IPS-15b (cell line): ENCODE measurements around the gene LAMC1.
"Not testable (repeated sequence)": the region's sequence is repeated elsewhere in the genome, so short reads cannot be mapped to it uniquely, and the experiment has no call there.

Source experiments
- H3K27me3 ChIP-seq: one replicate; pipeline ENCODE4 v1.6.1; 2013; ENCODE audit warnings: low read length; ENCODE audit not compliant: control insufficient read depth, insufficient read depth
- H3K36me3 ChIP-seq: one replicate; pipeline ENCODE4 v1.6.1; 2013; ENCODE audit warnings: low read length; ENCODE audit not compliant: control insufficient read depth, insufficient read depth
- H3K4me1 ChIP-seq: one replicate; pipeline ENCODE4 v1.6.1; 2013; ENCODE audit warnings: mild to moderate bottlenecking, low read length; ENCODE audit not compliant: control insufficient read depth, insufficient read depth
- H3K4me3 ChIP-seq: one replicate; pipeline ENCODE4 v1.5.1; 2013; ENCODE audit warnings: low read depth, low read length
- H3K9ac ChIP-seq: one replicate; pipeline ENCODE4 v1.6.1; 2013; ENCODE audit warnings: low read depth, mild to moderate bottlenecking, low read length
- H3K9me3 ChIP-seq: one replicate; pipeline ENCODE4 v1.6.1; 2013; ENCODE audit warnings: mild to moderate bottlenecking, low read length; ENCODE audit not compliant: control insufficient read depth, insufficient read depth

The LAMC1 gene

GRCh38 chr1:183149273-183149672, 126.1 kb downstream of the LAMC1 start:
- Histone ChIP-seq H3K4me1 (no peaks in the 10 kb centered on the region), H3K27me3 (no peaks in the 10 kb centered on the region), H3K9me3 (no peaks in the 10 kb centered on the region), H3K9ac (no peak overlapping the region), H3K4me3 (no peak overlapping the region), H3K36me3 (no peaks in the 10 kb centered on the region)

GRCh38 chr1:183150032-183150431, 126.8 kb downstream of the LAMC1 start:
- not testable (repeated sequence) for H3K4me1 ChIP-seq, H3K27me3 ChIP-seq, H3K9me3 ChIP-seq, H3K9ac ChIP-seq, H3K4me3 ChIP-seq, H3K36me3 ChIP-seq

GRCh38 chr1:183150445-183150844, 127.2 kb downstream of the LAMC1 start:
- no peaks in the 10 kb centered on the region for H3K9me3 ChIP-seq
- H3K4me1 ChIP-seq: no peaks in the 10 kb centered on the region
- H3K36me3 ChIP-seq: no peaks in the 10 kb centered on the region
- no peak overlapping the region for H3K9ac ChIP-seq
- H3K27me3 ChIP-seq: no peaks in the 10 kb centered on the region
- no peak overlapping the region for H3K4me3 ChIP-seq

GRCh38 chr1:183152180-183152579, 129.0 kb downstream of the LAMC1 start:
- Histone ChIP-seq H3K36me3 (no peaks in the 10 kb centered on the region), H3K4me1 (no peaks in the 10 kb centered on the region), H3K9ac (no peak overlapping the region), H3K9me3 (no peaks in the 10 kb centered on the region), H3K27me3 (no peaks in the 10 kb centered on the region), H3K4me3 (no peak overlapping the region)

GRCh38 chr1:183155939-183156338, 132.7 kb downstream of the LAMC1 start:
- Histone ChIP-seq H3K4me1 (no peaks in the 10 kb centered on the region), H3K36me3 (no peaks in the 10 kb centered on the region), H3K27me3 (no peaks in the 10 kb centered on the region), H3K9me3 (no peaks in the 10 kb centered on the region), H3K9ac (no peak overlapping the region), H3K4me3 (no peak overlapping the region)

- peaks cover 1% of the 10 kb centered on the region for H3K4me1 ChIP-seq
- no peak overlapping the region for H3K9ac ChIP-seq
- H3K9me3 ChIP-seq: no peaks in the 10 kb centered on the region
- H3K27me3 ChIP-seq: no peaks in the 10 kb centered on the region
- H3K4me3 ChIP-seq: no peak overlapping the region
- no peaks in the 10 kb centered on the region for H3K36me3 ChIP-seq
Measured at GRCh38 chr1:183159960-183160359, 136.7 kb downstream of the LAMC1 start.

- H3K4me1 ChIP-seq: peaks cover 4% of the 10 kb centered on the region
- no peak overlapping the region for H3K4me3 ChIP-seq
- H3K9me3 ChIP-seq: no peaks in the 10 kb centered on the region
- H3K9ac ChIP-seq: no peak overlapping the region
- H3K27me3 ChIP-seq: no peaks in the 10 kb centered on the region
- no peaks in the 10 kb centered on the region for H3K36me3 ChIP-seq
Measured at GRCh38 chr1:183161391-183161790, 138.2 kb downstream of the LAMC1 start.

GRCh38 chr1:183163316-183163715, 140.1 kb downstream of the LAMC1 start:
- Histone ChIP-seq H3K4me1 (peaks cover 4% of the 10 kb centered on the region), H3K4me3 (no peak overlapping the region), H3K36me3 (no peaks in the 10 kb centered on the region), H3K9ac (no peak overlapping the region), H3K9me3 (no peaks in the 10 kb centered on the region), H3K27me3 (no peaks in the 10 kb centered on the region)

- Histone ChIP-seq H3K4me1 (peaks cover 4% of the 10 kb centered on the region), H3K9ac (no peak overlapping the region), H3K9me3 (no peaks in the 10 kb centered on the region), H3K36me3 (no peaks in the 10 kb centered on the region), H3K4me3 (no peak overlapping the region), H3K27me3 (no peaks in the 10 kb centered on the region)
Measured at GRCh38 chr1:183164340-183164739, 141.1 kb downstream of the LAMC1 start.

- Histone ChIP-seq H3K4me1 (peaks cover 4% of the 10 kb centered on the region), H3K27me3 (no peaks in the 10 kb centered on the region), H3K9me3 (no peaks in the 10 kb centered on the region), H3K9ac (no peak overlapping the region), H3K4me3 (no peak overlapping the region), H3K36me3 (no peaks in the 10 kb centered on the region)
Measured at GRCh38 chr1:183164963-183165362, 141.7 kb downstream of the LAMC1 start.

- Histone ChIP-seq H3K4me1 (peaks cover 4% of the 10 kb centered on the region), H3K9ac (no peak overlapping the region), H3K36me3 (no peaks in the 10 kb centered on the region), H3K27me3 (no peaks in the 10 kb centered on the region), H3K9me3 (no peaks in the 10 kb centered on the region), H3K4me3 (no peak overlapping the region)
Measured at GRCh38 chr1:183165456-183165855, 142.2 kb downstream of the LAMC1 start.

GRCh38 chr1:183166454-183166853, 143.2 kb downstream of the LAMC1 start:
- H3K4me3 ChIP-seq: no peak overlapping the region

GRCh38 chr1:183167676-183168075, 144.5 kb downstream of the LAMC1 start:
- H3K4me1 ChIP-seq: peaks cover 4% of the 10 kb centered on the region
- no peak overlapping the region for H3K4me3 ChIP-seq
- no peaks in the 10 kb centered on the region for H3K9me3 ChIP-seq
- no peak overlapping the region for H3K9ac ChIP-seq
- H3K27me3 ChIP-seq: no peaks in the 10 kb centered on the region
- no peaks in the 10 kb centered on the region for H3K36me3 ChIP-seq

More at GRCh38 chr1:183166454-183166853, 143.2 kb downstream of the LAMC1 start:
- Histone ChIP-seq H3K4me1 (peaks cover 4% of the 10 kb centered on the region), H3K9me3 (no peaks in the 10 kb centered on the region), H3K27me3 (no peaks in the 10 kb centered on the region), H3K9ac (no peak overlapping the region), H3K36me3 (no peaks in the 10 kb centered on the region)
